Gastrocnemius medialis (tissue), 4 donors: ENCODE data around the gene BBOX1.

Experiments
- POLR2A ChIP-seq, 2 donors: fragments of 450-650 bp; IDR thresholded peaks; one replicate each; pipeline ENCODE4 v1.6.1; 2017; ENCODE audit warnings: antibody characterized with exemption in 2 of 2, mild to moderate bottlenecking in 2 of 2, moderate library complexity in 2 of 2
- TF ChIP-seq, protein P1 (sequence below), 5 experiments: fragments of 450-650 bp in 3 of 5; fragments of 200-600 bp in 2 of 5; sonication (generic) in 2 of 5; IDR thresholded peaks in 4 of 5; conservative IDR thresholded peaks in 1 of 5; 1 replicate in 4 of 5; 2 replicates in 1 of 5; pipeline ENCODE4 v1.5.1; 2016 to 2019; ENCODE audit warnings: antibody characterized with exemption in 5 of 5, mild to moderate bottlenecking in 3 of 5, moderate library complexity in 3 of 5

DNA sequence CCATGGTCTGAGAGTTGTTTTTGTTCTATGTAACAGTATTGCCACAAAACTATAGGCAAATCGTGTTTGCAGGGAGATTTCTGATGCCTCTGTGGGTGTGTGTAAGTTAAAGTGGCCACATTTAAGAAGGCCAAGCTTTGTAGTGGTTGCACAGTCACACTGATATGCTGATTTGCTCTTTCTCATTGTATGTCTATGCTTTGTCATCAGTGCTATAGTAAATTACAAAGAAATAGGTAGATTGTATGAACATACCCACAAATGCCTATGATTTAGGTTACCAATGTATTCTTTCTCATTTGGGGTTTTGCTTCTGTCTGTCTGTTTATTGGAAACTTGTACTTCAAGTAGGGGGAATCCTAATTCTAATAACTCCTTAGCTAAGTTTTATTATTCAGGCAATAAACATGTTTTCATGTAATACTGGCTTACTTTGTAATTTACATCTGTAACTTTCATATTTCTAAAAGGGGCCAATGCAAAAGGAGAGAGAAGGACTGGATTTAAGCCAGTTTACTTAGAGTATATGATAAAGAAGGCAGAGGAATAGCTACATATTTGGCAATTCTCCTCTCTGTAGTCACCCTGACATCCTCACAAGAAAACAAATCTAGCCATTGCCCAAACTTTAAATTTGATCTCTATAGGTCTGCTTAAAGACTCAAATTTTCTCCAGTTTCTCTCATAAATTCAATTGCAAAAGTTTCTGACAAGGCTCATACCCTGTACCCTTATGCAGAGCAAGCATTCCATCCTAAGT, 44.7 kb upstream of the BBOX1 start:
- TF ChIP-seq, protein P1, sequence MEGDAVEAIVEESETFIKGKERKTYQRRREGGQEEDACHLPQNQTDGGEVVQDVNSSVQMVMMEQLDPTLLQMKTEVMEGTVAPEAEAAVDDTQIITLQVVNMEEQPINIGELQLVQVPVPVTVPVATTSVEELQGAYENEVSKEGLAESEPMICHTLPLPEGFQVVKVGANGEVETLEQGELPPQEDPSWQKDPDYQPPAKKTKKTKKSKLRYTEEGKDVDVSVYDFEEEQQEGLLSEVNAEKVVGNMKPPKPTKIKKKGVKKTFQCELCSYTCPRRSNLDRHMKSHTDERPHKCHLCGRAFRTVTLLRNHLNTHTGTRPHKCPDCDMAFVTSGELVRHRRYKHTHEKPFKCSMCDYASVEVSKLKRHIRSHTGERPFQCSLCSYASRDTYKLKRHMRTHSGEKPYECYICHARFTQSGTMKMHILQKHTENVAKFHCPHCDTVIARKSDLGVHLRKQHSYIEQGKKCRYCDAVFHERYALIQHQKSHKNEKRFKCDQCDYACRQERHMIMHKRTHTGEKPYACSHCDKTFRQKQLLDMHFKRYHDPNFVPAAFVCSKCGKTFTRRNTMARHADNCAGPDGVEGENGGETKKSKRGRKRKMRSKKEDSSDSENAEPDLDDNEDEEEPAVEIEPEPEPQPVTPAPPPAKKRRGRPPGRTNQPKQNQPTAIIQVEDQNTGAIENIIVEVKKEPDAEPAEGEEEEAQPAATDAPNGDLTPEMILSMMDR (IDR thresholded peaks at IDR 0.05 in 4 of 5, conservative IDR thresholded peaks at IDR 0.05 in 1 of 5) = no peak
- no peak for TF ChIP-seq POLR2A (IDR thresholded peaks at IDR 0.05)
